HK-2 (cell line): ENCODE measurements around the gene ZBTB38.

Source experiments
- DNase-seq: peaks from one replicate; pipeline ENCODE4 v3.0.0-alpha.2; 2018; ENCODE audit not compliant: unreplicated experiment

ZBTB38 gene

DNA sequence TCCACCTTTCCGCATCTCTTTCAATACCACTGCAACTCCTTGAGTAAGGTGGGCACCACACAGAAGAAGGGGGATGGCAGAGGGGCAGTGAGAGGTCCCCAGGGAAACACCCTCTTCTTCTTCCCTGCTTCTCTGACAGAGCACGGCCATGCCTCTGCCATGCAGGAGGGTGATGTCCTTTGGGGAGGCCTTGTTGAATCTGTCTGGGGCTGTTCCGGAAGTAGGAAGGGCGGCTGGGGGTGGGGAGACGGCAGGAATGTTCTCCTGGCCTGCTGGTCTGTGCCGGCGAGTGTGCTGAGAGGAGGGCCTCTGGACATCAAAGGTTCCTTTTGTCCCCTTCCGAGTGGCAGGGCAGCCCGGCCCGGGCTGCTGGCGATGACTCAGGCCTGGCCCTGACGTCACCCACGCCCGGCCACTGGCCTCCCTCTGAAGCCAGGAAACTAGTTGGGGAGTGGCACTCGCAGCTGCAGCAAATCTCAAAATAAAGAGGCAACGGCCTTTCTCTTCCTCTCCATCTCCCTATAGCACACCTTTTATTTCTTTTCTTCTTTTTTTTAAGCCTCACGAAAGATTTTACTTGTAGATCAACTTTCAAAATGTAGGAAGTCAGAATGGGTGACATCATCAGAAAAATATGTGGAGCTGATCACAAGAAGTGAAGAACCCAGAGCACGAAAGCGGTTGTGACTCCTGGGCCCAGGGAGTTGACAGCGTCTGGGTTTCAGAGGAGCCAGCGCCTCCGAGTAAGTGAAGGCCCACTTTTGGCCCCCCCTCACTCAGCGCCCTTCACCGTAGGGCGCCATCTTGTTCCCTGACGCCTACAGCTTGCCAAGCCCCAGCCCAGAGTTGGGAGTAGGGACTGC is at the start of gene ZBTB38:
Gene ZBTB38, plus strand, starts transcription at position 443 of the 863 bp plus-strand sequence. CDS start 73,885 bp downstream, outside the sequence.
- peak; percentile 99 for DNase-seq

DNA sequence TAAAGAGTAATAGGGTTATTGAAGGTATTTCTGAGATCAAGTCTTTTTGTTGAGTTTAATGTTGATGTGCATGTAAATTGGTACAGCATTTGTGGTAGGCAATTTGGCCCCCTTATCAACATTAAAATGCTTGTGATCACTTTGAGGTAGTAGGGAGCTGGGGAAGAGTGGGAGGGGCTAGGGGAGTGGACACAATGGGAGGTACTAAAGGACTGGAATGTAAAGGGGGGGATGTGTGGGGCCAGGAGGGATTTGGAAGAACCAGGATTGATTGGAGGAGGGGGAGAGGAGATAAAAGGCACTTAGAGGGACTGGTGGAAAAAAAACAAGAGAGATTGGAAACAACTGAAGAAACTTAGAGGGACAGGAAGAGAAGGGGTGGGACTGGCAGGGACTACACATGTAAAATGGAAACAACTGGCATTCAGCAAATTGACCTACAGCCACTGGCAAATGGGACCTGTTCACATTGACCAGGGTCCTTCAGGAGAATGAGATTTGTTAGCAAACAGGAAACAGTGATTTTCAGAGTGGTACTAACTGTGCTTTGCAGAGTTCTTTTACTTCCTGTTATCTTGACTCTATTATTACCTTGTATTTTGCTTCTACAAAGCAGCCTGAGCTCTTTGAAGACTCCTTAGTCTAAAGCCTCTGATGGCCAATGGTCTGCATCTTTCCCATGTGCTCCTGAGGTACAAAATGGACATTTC is 47.8 kb upstream of the ZBTB38 start:
- no peak for DNase-seq

DNA sequence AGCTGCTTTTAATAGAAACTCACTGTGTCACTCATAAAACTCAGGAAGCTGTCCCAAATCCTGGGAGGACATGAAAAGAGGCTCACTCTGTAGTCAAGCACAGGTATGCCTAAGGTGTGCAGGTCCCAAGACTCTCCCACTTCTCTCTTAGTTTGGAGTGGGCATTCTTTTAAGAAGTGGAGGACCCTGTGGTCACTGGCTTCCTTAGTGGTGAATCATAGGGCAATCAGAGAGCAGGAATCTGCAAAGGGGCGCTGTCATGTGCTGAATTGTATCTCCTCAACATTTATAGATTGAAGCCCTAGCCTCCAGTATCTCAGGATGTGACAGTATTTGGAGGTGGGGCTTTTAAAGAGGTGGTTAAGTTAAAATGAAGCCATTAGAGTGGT is 47.2 kb upstream of the ZBTB38 start:
- DNase-seq = peak; percentile 59

DNA sequence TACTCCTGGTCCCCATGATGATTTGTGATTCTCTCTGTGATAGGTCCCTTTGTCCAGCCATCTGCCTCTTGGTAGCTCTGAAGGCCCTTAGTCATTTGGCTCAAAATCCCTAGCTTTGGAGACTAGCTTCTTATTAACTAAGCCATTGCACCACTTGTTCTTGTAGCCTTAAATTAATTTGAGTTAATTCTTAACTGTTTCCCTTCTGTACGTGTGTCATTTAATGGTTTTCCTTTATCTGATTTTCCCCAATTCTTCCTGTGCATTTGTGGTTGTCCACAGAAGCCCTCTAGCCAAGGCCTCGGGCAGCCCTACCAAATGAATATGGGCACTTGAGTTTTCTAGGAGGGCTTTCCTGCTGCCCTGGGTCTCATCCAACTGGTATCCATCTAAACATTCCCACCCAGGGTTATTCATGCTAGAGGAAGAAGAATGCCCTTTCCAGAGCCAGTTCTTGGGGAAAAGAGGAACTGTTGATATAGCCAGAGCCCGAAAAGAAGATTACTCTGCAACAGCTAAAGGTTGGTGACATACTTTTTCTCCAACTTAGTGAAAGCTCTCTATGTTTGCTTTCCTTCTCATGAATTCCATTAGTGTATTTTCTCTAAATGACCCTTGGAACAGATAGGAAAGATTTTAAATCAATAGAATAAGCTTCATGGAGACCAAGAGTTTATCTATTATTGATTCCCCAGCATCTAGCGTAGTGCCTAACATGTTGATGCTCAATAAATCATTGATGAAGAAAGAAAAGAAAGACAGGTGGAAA is 44.2 kb upstream of the ZBTB38 start:
- DNase-seq = peak; percentile 79

- no peak for DNase-seq
Measured at GRCh38 chr3:141326123-141326522, 42.2 kb upstream of the ZBTB38 start.

DNA sequence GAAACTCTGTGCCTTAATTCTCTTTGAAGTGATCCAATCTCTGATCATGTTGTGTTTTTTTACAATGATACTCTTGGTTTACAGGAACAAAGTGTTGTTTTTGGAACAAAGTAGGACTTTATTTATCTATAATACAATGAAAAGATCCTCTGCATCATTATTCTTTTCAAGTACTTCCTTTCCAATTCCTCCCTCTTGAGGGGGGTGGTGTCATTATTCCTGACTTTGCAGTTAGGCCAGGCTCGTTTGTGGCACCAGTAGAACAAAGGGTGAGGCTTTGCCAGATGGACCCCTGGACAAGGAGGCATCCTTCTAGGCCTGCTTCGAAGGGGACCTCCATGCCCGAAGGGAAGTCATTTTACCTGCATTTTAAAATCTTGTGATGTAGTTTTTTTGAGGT is 41.7 kb upstream of the ZBTB38 start:
- no peak for DNase-seq

- DNase-seq = no peak
Measured at GRCh38 chr3:141328286-141329166, 39.8 kb upstream of the ZBTB38 start.

GRCh38 chr3:141330235-141330634 is 38.1 kb upstream of the ZBTB38 start:
- DNase-seq = no peak

- DNase-seq = no peak
Measured at GRCh38 chr3:141330718-141331376, 37.5 kb upstream of the ZBTB38 start.

GRCh38 chr3:141331377-141332318 is 36.7 kb upstream of the ZBTB38 start:
- DNase-seq = peak; percentile 94

GRCh38 chr3:141332416-141332815 is 35.9 kb upstream of the ZBTB38 start:
- no peak for DNase-seq

DNA sequence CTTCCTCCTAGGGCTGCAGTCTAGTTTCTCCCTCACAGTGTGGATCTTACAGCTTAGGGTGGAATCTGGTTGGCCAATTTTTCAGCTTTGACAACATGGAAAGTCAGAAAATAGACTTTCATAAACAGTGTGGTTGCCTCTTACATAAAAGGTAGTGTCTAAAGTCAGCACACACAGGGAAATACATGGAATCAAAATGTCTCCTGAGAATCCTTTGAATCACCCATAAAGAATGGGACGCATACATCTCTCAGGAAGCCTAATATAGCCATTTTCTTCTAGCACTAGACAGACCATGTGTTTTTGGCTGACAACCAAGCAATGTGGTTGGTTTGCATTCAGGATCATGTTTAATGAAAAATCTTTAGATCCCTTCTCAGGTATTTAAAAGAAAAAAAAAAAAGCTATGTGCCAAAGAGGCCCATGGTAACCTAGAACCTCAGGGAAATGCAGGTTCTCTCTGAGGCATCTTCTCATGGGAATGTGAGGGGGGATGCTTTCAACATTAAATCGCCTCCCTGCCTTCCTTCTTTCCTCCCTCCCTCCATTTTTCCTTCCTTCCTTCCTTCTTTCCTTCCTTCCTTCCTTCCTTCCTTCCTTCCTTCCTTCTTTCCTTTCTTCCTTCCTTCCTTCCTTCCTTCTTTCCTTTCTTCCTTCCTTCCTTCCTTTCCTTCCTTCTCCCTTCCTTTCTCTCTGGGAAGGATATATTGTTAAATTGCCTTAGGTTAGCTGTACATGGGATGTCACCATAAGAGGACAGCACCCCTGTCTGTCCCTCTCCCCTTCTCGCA is 34.3 kb upstream of the ZBTB38 start:
- DNase-seq = no peak

DNA sequence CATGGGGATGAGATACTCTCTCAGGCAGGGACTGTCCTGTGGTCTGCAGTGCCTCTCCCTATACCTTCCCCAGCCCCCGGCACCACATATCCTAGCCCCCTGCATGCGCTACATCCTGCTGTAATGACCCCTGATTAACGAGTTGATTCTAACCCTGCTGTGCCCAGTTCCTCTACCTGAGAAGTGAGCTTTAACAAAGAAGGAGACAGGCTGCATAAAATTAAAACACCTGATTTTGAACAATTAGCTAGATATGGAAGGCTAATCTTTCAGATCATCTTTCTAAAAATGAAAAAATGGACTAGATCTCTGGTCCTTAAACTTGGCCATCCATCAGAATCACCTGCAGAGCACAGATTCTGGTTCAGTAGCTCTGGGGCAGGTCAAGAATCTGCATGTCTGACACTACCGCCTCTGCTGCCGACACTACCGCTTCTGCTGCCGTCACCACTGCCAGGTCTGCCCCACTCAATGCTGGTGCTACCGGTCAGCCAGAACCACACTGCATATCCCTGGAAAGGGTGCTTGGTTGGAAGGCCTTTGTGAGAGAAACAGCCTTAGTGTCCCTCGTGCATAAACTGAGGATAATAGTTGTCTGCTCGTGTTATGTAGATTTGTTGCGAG is 33.6 kb upstream of the ZBTB38 start:
- DNase-seq = no peak

DNA sequence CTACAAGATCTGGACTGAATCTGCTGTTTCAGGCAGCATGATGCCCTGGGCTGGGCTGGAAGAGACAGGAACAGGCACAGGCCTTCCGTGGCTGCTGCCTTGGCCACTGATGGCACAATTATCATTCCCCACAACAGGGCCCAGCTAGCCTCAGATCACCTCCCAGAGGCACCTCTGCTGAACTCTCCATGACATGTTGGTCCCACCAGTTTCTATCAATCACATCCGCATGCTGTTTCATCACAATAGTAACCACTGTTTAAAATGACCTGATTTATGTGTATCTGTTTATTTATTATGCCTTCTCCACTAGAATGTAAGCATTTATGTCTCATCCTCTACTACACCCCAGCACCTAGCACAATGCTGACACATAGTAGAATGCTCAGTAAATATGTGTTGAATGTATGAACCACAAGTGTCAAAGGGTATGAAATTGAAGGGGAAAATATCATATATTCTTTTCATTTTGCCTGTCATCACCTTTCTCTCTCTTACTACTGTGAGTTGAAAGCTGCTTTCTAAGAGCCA is 32.7 kb upstream of the ZBTB38 start:
- DNase-seq = no peak

DNA sequence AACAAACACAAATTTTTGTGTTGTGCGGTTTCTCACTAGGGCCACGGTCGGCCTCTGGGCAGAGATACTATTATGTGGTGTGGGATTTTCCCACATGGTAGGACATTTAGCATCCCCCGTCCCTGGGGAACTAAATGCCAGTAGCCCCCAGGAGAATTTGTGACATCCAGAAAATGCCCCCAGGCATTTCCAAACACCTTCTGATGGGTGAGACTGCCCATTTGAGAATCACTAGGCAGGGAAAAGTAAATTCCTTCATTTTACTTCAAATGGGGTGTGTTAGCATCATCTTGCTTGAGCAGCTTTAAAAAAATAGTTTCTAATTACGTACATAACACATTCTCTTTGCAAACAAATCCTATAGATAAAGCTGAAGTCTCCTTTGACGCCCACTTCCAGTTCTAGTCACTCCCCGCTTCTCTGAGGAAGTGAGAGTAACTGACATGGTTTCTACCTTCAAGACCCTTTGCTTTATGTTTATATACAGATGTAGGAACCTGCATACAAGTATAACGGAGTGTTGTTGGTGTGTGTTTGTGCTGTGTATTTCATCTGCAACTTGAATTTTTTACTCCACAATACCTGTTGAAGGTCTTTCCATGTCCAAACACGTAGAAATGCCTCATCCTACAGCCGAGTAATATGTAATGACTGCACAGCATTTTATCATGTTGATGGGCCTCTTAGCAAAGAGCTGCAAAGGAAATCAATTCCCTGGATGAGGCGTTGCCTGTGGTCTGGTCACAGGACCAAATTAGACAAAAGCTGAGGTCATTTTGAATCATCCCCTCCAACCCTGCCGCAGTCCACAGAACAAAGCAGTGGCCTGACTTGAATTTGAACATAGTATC is 31.4 kb upstream of the ZBTB38 start:
- DNase-seq = peak; percentile 74

DNA sequence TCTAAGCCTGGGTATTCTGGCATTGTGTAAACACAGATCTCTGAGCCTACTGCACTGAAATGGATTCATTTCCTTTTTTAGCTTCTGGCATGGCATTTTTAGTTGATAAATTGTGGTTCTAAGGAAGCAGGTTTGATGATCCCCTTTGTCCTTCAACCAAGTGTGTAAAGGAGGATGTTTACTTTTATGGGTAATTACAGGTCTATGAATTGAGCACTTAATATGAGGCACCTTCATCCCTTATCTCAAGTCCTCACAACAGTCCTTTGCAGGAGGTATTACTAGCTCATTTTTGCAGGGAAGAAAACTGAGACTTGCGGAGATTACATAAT is 30.8 kb upstream of the ZBTB38 start:
- DNase-seq = no peak

DNA sequence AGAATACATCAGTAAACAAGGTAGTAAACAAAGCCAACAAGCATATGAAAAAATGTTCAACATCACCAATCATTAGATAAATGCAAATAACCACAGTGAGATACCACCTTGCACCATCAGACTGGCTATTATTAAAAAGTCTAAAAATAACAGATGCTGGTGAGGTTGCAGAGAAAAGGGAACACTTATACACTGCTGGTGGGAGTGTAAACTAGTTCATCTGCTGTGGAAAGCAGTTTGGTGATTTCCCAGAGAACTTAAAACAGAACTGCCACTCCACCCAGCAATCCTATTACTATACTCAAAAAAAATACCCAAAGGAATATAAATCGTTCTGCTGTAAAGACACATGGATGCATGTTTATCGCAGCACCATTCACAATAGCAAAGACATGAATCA is 30.3 kb upstream of the ZBTB38 start:
- DNase-seq = no peak
